AML-193 (cell line): ENCODE data around the gene ATP10A.
"Not testable (repeated sequence)": the region's sequence is repeated elsewhere in the genome, so short reads cannot be mapped to it uniquely, and the experiment has no call there.

Experiments used
- DNase-seq, 2 experiments: peaks; one replicate each; lab custom pipeline; 2025; lab: John Stamatoyannopoulos, UW

ATP10A gene

DNA sequence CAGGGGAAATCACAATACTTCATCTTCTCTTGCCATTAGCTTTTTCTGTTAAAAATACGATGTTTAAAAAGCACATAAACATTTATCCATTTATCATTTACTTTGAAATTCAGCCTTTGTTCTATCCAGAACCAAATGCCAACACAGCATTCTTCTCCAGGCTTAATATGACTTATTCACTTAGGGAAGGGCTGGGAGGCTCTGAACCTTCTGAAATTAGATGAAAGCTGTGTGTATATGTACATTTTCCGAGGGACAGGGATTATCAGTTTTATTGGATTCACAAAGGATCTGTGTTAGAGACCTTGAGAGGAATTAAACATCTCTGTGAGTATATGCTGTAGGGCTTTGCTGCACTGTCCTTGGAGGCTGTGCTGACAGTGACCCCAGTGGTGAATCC, 213.7 kb downstream of the ATP10A start:
- DNase-seq = no peak

DNA sequence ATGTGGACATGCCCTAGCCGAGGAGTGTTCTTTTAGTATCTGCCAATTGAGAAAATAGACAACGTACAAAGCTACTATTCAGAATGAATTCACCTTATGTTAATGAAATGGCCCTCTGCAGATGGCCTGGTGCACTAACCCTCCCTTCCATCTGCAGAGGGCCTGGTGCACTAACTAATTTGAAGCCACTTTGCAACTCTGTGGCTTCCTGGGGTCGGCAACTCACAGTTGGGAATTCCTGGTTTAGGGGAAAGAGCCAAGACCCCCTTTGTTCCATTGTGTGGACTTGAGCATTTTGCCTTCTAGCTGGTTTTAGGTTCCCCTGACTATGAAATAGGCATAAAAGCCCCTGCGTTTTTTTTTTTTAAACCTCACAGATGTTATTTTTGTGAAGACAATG, 220.0 kb downstream of the ATP10A start:
- DNase-seq = no peak

DNA sequence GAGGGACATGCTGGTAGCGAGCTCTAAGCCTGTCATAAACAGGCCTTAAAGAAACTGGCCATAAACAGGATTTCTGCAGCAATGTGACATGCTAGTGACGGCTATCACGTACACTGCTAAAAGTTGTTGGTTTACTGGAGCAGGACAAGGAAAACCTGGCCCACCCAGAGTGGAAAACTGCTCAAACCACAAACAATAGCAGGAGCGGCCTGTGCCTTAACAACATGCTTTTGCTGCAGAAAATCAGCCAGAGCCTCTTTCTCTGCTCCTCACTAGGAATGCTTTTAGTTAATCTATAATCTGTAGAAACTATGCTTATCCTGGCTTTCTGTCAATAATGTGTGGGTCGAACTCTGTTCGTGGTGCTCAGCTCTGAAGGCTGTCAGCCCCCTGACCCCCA, 221.4 kb downstream of the ATP10A start:
- no peak for DNase-seq

DNA sequence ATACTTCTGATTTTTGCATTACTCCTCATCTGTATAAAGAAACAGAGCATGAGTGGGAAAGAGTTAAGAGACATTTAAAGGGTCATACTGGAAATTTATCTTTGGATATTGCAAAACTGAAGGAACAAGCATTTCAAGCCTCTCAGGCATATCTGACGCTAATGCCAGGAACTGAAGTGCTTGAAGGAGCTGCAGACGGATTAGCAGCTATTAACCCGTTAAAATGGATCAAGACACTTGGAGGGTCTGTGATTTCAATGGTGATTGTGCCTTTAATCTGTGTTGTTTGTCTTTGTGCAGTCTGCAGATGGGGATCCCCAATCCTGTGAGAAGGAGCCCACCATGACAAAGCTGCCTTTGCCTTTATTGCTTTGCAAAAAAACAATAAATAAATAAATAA, 221.8 kb downstream of the ATP10A start:
- no peak for DNase-seq

DNA sequence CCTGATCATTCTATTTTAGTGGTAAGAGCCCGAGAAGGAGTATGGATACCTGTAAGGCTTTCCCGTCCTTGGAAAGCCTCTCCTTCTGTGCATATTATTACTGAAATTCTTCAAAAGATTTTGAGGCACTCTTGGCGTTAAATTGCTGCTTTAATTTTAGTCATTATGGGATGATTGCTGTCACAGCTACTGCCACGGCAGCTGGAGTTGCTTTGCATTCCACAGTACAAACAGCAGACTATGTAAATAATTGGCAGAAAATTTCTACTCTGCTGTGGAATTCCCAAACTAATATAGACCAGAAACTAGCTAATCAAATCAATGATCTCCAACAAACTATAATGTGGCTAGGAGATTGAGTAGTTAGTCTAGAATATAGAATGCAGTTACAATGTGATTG, 222.2 kb downstream of the ATP10A start:
- not testable (repeated sequence) for DNase-seq

DNA sequence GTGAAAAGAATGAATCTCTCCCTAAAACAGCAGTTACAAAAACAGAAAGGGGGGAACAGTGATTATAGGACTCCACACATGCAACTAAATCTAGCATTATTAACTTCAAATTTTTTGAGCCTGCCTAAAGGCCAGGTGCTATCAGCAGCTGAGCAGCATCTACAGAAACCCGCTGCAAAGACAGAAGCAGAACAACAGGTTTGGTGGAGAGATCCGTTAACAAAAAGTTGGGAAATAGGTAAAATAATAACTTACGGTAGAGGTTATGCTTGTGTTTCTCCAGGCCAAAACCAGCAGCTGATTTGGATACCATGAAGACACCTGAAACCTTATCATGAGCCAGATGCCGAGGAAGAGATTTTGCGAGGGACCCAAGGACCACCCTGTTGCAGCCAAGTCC, 222.7 kb downstream of the ATP10A start:
- DNase-seq = no peak

DNA sequence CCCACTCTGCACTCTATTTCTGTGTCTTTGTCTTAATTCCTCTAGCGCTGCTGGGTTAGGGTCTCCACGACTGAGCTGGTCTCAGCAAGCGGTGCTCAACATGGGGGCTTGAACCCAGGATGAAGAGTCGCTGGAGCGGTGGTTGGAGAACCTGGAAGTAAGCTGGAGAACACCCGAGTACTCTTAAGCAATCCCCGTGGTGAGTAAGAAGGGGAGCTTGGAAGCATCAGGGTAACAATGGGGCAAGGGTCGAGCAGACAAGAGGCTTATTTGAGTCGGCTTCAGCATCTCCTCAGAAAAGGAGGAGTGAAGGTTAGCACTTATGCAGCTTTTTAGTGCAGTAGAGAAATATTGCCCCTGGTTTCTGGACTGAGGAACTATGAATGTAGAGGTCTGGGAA, 226.6 kb downstream of the ATP10A start:
- not testable (repeated sequence) for DNase-seq

DNA sequence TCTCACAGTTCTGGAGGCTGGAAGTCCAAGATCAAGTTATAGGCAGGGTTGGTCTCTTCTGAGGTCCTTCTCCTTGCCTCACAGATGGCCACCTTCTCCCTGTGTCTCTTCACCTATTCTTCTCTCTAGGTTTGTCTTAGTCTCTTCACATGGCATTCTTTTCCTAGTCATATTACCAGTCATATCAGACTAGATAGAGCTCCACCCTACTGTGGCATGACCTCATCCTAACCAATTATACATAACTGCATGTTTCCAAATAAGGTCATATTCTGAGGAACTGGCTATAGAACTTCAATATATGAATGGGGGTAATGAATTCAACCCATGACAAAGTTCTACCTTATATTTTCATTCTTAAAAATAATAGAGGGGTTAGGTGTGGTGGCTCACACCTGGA, 227.9 kb downstream of the ATP10A start:
- DNase-seq = no peak

DNA sequence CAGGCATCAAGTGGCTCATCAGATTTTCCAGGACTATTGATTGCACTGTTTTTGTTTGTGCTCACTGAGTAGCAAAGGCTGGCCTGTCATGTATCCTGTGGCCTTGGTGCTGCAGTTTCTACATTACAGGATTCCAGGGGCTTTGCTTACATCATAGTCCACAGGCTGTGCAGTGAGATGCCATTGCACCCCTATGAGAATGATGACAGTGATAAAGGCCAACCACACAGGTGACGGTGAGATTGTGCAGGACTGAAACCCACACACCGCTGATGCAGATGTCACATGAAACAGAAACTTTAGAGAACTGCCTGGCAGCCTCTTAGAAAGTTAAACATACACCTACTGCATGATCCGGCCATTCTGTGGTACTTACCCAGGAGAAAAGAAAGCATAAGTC, 229.3 kb downstream of the ATP10A start:
- no peak for DNase-seq

DNA sequence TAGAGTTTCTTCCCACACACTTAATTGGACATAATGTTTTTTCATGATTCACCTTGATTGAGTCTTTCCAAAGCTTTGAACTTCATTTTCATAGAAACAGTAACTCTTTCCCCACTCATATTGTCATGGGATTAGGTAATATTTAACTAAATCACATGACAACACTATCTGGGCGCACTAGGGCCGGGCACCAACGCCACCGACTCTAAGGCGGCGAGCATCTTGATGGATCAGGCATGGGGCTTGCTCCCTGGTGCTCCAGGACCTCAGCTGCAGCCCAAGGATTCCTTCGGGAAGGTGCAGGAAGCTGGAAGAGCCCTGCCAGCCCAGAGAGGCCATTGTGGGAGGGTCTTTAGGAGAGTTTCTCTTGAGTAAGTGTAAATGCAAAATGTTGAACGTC, 231.2 kb downstream of the ATP10A start:
- no peak for DNase-seq
